Measurements from ENCODE around the gene ZNF182.
A peak's percentile ranks its signal among the peaks of the same experiment; 100 is the strongest.
"Not testable (repeated sequence)": the region's sequence is repeated elsewhere in the genome, so short reads cannot be mapped to it uniquely, and the experiment has no call there.

Gene ZNF182

DNA sequence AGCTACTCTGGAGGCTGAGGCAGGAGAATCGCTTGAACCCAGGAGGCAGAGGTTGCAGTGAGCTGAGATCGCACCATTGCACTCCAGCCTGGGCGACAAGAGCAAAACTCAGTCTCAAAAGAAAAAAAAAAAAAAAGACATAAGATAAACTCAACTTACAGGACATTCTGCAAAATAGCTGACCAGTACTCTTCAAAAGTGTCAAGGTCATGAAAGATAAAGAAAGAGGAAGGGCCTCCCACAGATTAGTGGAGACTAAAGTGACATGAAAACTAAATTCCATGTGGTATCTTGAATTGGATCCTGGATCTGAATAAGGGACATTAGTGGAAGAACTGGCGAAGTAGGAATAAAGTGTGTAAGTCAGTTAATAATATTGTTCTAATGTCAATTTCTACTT is 63.3 kb downstream of the ZNF182 start:
- H2AFZ ChIP-seq: no peak overlapping the region
- H3K27ac ChIP-seq: no peak overlapping the region
- no peaks in the 10 kb centered on the region for H3K36me3 ChIP-seq (ENCODE audit: control insufficient read depth, insufficient read depth, low read length)
- H3K9ac ChIP-seq: no peak overlapping the region
- H3K27me3 ChIP-seq (ENCODE audit: control insufficient read depth, insufficient read depth, low read length): no peaks in the 10 kb centered on the region
- TF ChIP-seq, protein P1, sequence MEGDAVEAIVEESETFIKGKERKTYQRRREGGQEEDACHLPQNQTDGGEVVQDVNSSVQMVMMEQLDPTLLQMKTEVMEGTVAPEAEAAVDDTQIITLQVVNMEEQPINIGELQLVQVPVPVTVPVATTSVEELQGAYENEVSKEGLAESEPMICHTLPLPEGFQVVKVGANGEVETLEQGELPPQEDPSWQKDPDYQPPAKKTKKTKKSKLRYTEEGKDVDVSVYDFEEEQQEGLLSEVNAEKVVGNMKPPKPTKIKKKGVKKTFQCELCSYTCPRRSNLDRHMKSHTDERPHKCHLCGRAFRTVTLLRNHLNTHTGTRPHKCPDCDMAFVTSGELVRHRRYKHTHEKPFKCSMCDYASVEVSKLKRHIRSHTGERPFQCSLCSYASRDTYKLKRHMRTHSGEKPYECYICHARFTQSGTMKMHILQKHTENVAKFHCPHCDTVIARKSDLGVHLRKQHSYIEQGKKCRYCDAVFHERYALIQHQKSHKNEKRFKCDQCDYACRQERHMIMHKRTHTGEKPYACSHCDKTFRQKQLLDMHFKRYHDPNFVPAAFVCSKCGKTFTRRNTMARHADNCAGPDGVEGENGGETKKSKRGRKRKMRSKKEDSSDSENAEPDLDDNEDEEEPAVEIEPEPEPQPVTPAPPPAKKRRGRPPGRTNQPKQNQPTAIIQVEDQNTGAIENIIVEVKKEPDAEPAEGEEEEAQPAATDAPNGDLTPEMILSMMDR (IDR thresholded peaks at IDR 0.05): no peak
- no peak overlapping the region for H3K4me3 ChIP-seq (ENCODE audit: low read depth, low read length)
- H3K9me3 ChIP-seq (ENCODE audit: control insufficient read depth, low read length): no peaks in the 10 kb centered on the region
- H3K79me2 ChIP-seq: no peaks in the 10 kb centered on the region
- H3K4me2 ChIP-seq (ENCODE audit: low read length): no peak overlapping the region
- H3K4me1 ChIP-seq: no peaks in the 10 kb centered on the region

DNA sequence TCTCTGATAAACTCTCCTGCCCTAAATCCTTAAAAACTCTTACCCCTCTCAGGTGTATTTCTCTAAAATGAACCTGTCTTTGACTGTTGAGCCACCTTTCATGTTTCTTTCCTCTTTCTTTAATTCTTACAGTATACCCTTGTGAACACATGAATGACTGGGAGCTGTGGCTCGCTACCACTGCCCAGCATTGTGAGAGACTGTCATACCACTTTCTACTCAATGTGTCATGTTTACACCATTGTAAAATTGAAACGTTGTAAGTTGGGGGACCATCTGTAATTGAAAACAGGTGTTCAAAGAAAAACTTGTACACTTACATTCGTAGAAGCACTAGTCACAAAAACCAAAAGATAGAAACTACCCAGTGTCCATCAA is 66.9 kb downstream of the ZNF182 start:
- Histone ChIP-seq H3K4me3 (ENCODE audit: low read depth, low read length) (no peak overlapping the region), H3K9ac (no peak overlapping the region), H3K36me3 (ENCODE audit: control insufficient read depth, insufficient read depth, low read length) (no peaks in the 10 kb centered on the region), H3K9me3 (ENCODE audit: control insufficient read depth, low read length) (no peaks in the 10 kb centered on the region), H3K27me3 (ENCODE audit: control insufficient read depth, insufficient read depth, low read length) (no peaks in the 10 kb centered on the region), H3K4me2 (ENCODE audit: low read length) (no peak overlapping the region), H3K79me2 (no peaks in the 10 kb centered on the region), H3K27ac (no peak overlapping the region), H3K4me1 (no peaks in the 10 kb centered on the region), H2AFZ (no peak overlapping the region)
- TF ChIP-seq, protein P1 (IDR thresholded peaks at IDR 0.05): no peak

DNA sequence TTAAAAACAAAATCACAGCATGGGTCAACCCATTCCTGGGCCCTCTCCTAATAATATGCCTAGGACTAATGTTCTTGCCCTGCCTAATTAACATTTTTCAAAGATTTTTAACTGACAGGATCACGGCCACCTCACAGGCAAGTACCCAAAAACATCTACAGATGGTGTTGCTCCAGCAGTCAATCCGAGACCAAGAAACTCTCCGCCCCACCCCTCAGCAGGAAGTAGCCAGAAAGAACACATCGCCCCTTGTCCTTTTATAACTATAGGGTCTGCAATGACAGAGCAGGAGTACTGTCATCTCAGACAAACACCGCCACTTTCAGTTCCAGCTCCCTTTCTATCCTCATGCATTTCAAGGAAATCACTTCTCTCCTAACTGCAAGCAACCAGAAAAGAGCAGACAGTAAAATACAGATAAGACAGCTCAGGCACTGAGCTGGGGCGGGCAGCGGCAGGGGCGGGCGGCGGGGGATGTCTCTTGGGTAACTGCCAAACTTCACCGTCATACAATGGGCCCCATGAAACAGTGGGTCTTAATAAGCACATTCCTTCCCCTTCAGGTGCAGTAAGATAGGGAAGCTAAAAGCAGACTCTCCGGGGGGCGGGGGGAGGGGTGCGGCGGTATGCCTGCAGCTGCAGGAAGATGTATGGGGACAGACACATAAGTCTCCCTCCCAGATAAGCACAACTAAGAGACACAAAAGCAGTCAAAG is 67.4 kb downstream of the ZNF182 start:
- Histone ChIP-seq H3K4me1 (no peaks in the 10 kb centered on the region), H3K36me3 (ENCODE audit: control insufficient read depth, insufficient read depth, low read length) (no peaks in the 10 kb centered on the region), H3K27ac (no peak overlapping the region), H3K9me3 (ENCODE audit: control insufficient read depth, low read length) (no peaks in the 10 kb centered on the region), H3K4me2 (ENCODE audit: low read length) (peak overlapping the region; percentile 6), H3K27me3 (ENCODE audit: control insufficient read depth, insufficient read depth, low read length) (no peaks in the 10 kb centered on the region), H3K4me3 (ENCODE audit: low read depth, low read length) (peak overlapping the region; percentile 31), H3K79me2 (no peaks in the 10 kb centered on the region), H3K9ac (no peak overlapping the region), H2AFZ (no peak overlapping the region)
- TF ChIP-seq, protein P1 (IDR thresholded peaks at IDR 0.05): no peak

DNA sequence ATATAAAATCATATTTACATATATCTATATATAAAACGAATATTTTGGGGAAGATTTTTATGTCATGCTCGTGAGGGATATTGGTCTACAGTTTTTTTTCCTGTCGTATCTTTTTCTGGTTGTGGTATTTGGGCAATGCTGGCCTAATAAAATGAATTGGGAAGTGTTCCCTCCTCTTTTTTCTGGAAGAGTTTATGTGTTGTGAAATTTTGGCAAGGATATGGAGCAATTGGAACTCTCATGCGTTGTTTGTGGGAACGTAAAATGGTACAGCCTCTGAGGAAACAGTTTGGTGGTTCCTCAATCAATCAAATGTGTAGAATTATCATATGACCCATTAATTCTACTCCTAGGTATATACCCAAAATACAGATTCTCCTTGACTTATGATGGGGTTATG is 69.8 kb downstream of the ZNF182 start:
- Histone ChIP-seq H3K9me3 (ENCODE audit: control insufficient read depth, low read length) (no peaks in the 10 kb centered on the region), H2AFZ (no peak overlapping the region), H3K9ac (no peak overlapping the region), H3K27me3 (ENCODE audit: control insufficient read depth, insufficient read depth, low read length) (no peaks in the 10 kb centered on the region), H3K4me3 (ENCODE audit: low read depth, low read length) (no peak overlapping the region), H3K27ac (no peak overlapping the region), H3K4me2 (ENCODE audit: low read length) (no peak overlapping the region), H3K79me2 (no peaks in the 10 kb centered on the region), H3K4me1 (no peaks in the 10 kb centered on the region), H3K36me3 (ENCODE audit: control insufficient read depth, insufficient read depth, low read length) (no peaks in the 10 kb centered on the region)
- TF ChIP-seq, protein P1 (IDR thresholded peaks at IDR 0.05): no peak

DNA sequence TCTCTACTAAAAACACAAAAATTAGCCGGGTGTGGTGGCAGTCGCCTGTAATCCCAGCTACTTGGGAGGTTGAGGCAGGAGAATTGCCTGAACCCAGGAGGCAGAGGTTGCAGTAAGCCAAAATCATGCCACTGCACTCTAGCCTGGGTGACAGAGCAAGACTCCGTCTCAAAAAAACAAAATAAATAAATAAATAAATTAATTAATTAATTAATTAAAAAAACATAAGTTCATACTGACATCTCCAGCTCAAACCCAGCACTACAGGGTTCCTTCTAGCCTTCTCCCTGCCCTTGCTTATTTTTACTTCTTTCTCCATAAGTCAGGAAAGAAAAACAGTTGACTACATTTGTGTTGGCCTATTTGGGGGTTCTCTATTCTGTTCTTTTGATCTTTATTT is 71.8 kb downstream of the ZNF182 start:
- not testable (repeated sequence) for H3K4me3 ChIP-seq (ENCODE audit: low read depth, low read length); H3K4me1 ChIP-seq; H2AFZ ChIP-seq; H3K36me3 ChIP-seq (ENCODE audit: control insufficient read depth, insufficient read depth, low read length); H3K79me2 ChIP-seq; H3K27me3 ChIP-seq (ENCODE audit: control insufficient read depth, insufficient read depth, low read length); H3K9ac ChIP-seq; H3K4me2 ChIP-seq (ENCODE audit: low read length); H3K9me3 ChIP-seq (ENCODE audit: control insufficient read depth, low read length); H3K27ac ChIP-seq

Data from parathyroid adenoma (tissue), 2 donors.